ENCODE measurements around the gene HRC. TPM values are rescaled to one million over a fixed set of nuclear protein-coding genes. Genes with fewer than 3 reads are reported as not detected.
A peak's percentile ranks its signal among the peaks of the same experiment; 100 is the strongest.

The HRC gene
- total RNA-seq, 1 donor from 2014 or later = not detected

- Histone ChIP-seq H3K36me3 (ENCODE audit: control insufficient read depth, insufficient read depth, low read length) (no peaks in the 10 kb centered on the region), H3K4me3 (ENCODE audit: low read depth, low read length) (no peak overlapping the region), H3K27me3 (ENCODE audit: control insufficient read depth, insufficient read depth, low read length) (no peaks in the 10 kb centered on the region)
- FAIRE-seq (no peak), DNase-seq (ENCODE audit: low read depth) (no peak)
- TF ChIP-seq, protein P1, sequence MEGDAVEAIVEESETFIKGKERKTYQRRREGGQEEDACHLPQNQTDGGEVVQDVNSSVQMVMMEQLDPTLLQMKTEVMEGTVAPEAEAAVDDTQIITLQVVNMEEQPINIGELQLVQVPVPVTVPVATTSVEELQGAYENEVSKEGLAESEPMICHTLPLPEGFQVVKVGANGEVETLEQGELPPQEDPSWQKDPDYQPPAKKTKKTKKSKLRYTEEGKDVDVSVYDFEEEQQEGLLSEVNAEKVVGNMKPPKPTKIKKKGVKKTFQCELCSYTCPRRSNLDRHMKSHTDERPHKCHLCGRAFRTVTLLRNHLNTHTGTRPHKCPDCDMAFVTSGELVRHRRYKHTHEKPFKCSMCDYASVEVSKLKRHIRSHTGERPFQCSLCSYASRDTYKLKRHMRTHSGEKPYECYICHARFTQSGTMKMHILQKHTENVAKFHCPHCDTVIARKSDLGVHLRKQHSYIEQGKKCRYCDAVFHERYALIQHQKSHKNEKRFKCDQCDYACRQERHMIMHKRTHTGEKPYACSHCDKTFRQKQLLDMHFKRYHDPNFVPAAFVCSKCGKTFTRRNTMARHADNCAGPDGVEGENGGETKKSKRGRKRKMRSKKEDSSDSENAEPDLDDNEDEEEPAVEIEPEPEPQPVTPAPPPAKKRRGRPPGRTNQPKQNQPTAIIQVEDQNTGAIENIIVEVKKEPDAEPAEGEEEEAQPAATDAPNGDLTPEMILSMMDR (IDR thresholded peaks at IDR 0.05; ENCODE audit: insufficient read depth, low read length, severe bottlenecking) = no peak
These were observed 19.5 kb downstream of the HRC start for GRCh38 chr19:49135686-49136085.

- FAIRE-seq (no peak), DNase-seq (ENCODE audit: low read depth) (peak; percentile 75)
- Histone ChIP-seq H3K36me3 (ENCODE audit: control insufficient read depth, insufficient read depth, low read length) (no peaks in the 10 kb centered on the region), H3K27me3 (ENCODE audit: control insufficient read depth, insufficient read depth, low read length) (no peaks in the 10 kb centered on the region), H3K4me3 (ENCODE audit: low read depth, low read length) (peak overlapping the region; percentile 32)
- TF ChIP-seq, protein P1 (IDR thresholded peaks at IDR 0.05; ENCODE audit: insufficient read depth, low read length, severe bottlenecking) = peak; percentile 15
These were observed 21.4 kb downstream of the HRC start for GRCh38 chr19:49133621-49134454.

- Histone ChIP-seq H3K27me3 (ENCODE audit: control insufficient read depth, insufficient read depth, low read length) (no peaks in the 10 kb centered on the region), H3K4me3 (ENCODE audit: low read depth, low read length) (peak overlapping the region; percentile 32), H3K36me3 (ENCODE audit: control insufficient read depth, insufficient read depth, low read length) (no peaks in the 10 kb centered on the region)
- TF ChIP-seq, protein P1 (IDR thresholded peaks at IDR 0.05; ENCODE audit: insufficient read depth, low read length, severe bottlenecking) = no peak
- no peak for FAIRE-seq
- no peak for DNase-seq (ENCODE audit: low read depth)
These were observed 22.1 kb downstream of the HRC start for GRCh38 chr19:49132974-49133609.

- no peaks in the 10 kb centered on the region for H3K36me3 ChIP-seq (ENCODE audit: control insufficient read depth, insufficient read depth, low read length)
- TF ChIP-seq, protein P1 (IDR thresholded peaks at IDR 0.05; ENCODE audit: insufficient read depth, low read length, severe bottlenecking) = no peak
- DNase-seq (ENCODE audit: low read depth) = no peak
- H3K27me3 ChIP-seq (ENCODE audit: control insufficient read depth, insufficient read depth, low read length) = no peaks in the 10 kb centered on the region
- FAIRE-seq = no peak
- H3K4me3 ChIP-seq (ENCODE audit: low read depth, low read length) = no peak overlapping the region
These were observed 24.9 kb downstream of the HRC start for GRCh38 chr19:49130325-49130724.

- TF ChIP-seq, protein P1 (IDR thresholded peaks at IDR 0.05; ENCODE audit: insufficient read depth, low read length, severe bottlenecking) = no peak
- H3K4me3 ChIP-seq (ENCODE audit: low read depth, low read length) = no peak overlapping the region
- DNase-seq (ENCODE audit: low read depth) (no peak), FAIRE-seq (no peak)
- no peaks in the 10 kb centered on the region for H3K36me3 ChIP-seq (ENCODE audit: control insufficient read depth, insufficient read depth, low read length)
- H3K27me3 ChIP-seq (ENCODE audit: control insufficient read depth, insufficient read depth, low read length) = no peaks in the 10 kb centered on the region
These were observed 26.0 kb downstream of the HRC start for GRCh38 chr19:49129238-49129583.

Measured in bronchial epithelial cell (primary cell).